Activated T-cell treated with anti-CD3 and anti-CD28 coated beads, Interleukin-2, amount 50 U/mL, for 72 hours (primary cell): Measurements from ENCODE around the gene OR52E2. TPM values are rescaled to one million over a fixed set of nuclear protein-coding genes. Genes with fewer than 3 reads are reported as not detected.
"Not testable (repeated sequence)": the region's sequence is repeated elsewhere in the genome, so short reads cannot be mapped to it uniquely, and the experiment has no call there.

Experiments used
- ATAC-seq, 2 donors: fragments of 150-1000 bp; cut with Tn5 transposase; replicated peaks in 1 of 2; 2 replicates each; pipeline ENCODE4 v1.10.0; 2021; ENCODE audit warnings: moderate library complexity in 2 of 2, mild to moderate bottlenecking in 1 of 2
- DNase-seq, 2 donors: peaks; one replicate each; pipeline ENCODE4 v3.0.0; 2021 to 2022; ENCODE audit warnings: mixed read lengths in 1 of 2
- H3K27ac Mint-ChIP-seq: one replicate; pipeline ENCODE4 v1.8.0; 2022; ENCODE audit warnings: mild to moderate bottlenecking, moderate library complexity, mixed read lengths
- H3K27me3 Mint-ChIP-seq: one replicate; pipeline ENCODE4 v1.8.0; 2022; ENCODE audit warnings: low read depth, mixed read lengths
- H3K36me3 Mint-ChIP-seq, 2 donors: one replicate each; pipeline ENCODE4 v1.8.0; 2022; ENCODE audit warnings: mixed read lengths in 2 of 2, mild to moderate bottlenecking in 1 of 2; ENCODE audit not compliant: insufficient read depth in 2 of 2
- H3K4me1 Mint-ChIP-seq: one replicate; pipeline ENCODE4 v1.8.0; 2022; ENCODE audit warnings: low read depth, mixed read lengths
- H3K4me3 Mint-ChIP-seq, 2 donors: one replicate each; pipeline ENCODE4 v1.8.0; 2022; ENCODE audit warnings: mild to moderate bottlenecking in 2 of 2, mixed read lengths in 2 of 2, moderate library complexity in 2 of 2
- H3K9me3 Mint-ChIP-seq, 2 donors: one replicate each; pipeline ENCODE4 v1.8.0; 2022; ENCODE audit warnings: mixed read lengths in 2 of 2
- total RNA-seq, 2 donors: library from RNA; stranded (reverse); gene quantifications; one replicate each; pipeline ENCODE4 v1.2.3, GENCODE V29; 2022

OR52E2 gene
- total RNA-seq, result not detected

DNA sequence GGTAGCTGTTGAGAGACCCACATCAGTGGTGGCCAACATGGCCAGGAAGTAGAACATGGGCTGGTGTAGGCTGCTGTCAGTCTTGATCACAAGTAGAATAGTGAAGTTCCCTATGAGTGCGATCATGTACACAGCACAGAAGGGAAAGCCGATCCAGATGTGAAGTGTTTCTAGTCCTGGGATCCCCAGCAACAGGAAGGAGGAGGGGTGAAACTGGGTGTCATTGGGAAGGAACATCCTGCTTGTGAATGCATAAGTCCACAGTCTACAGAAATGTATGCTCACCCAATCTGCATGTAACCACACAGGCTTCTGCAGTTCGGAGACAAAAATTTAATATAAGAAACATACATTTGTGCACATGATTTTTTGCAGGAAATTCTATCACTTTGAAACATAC is at the start of gene OR52E2:
Gene OR52E2, minus strand, starts transcription at position 237 of the 400 bp plus-strand sequence. Its CDS starts 0 bp downstream, at position 237.
- H3K9me3 Mint-ChIP-seq, result peaks cover 2 to 3% of the 10 kb centered on the region in 2 donors
- H3K27ac Mint-ChIP-seq, result no peak within 1 kb of the TSS
- no peaks in the 10 kb centered on the region for H3K4me1 Mint-ChIP-seq
- H3K4me3 Mint-ChIP-seq, result no peak within 1 kb of the TSS
- no peak for DNase-seq
- no peak for ATAC-seq
- no peaks in the 10 kb centered on the region for H3K36me3 Mint-ChIP-seq
- H3K27me3 Mint-ChIP-seq, result peaks cover 5% of the 10 kb centered on the region

DNA sequence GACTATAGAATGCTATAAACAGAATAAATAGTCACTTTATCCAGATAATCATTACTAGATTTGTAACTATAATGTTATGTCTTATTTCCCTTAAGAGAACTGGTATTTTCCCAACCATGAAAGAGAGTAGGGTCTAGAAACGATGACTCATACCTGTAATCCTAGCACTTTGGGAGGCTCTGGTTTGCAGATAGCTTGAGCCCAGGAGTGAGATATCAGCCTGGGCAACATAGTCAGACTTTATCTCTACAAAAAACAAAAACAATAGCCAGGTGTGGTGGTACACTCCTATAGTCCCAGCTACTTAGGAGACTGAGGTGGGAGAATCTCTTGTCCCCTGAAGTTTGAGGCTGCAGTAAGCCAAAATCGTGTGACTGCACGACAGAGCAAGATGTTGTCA is 47.9 kb upstream of the OR52E2 start:
- no peaks in the 10 kb centered on the region for H3K4me1 Mint-ChIP-seq
- H3K36me3 Mint-ChIP-seq, result no peaks in the 10 kb centered on the region
- DNase-seq (no peak), ATAC-seq (no peak)
- no peaks in the 10 kb centered on the region for H3K9me3 Mint-ChIP-seq
- H3K27ac Mint-ChIP-seq, result no peak overlapping the region
- H3K27me3 Mint-ChIP-seq, result peaks cover 9% of the 10 kb centered on the region
- no peak overlapping the region for H3K4me3 Mint-ChIP-seq

DNA sequence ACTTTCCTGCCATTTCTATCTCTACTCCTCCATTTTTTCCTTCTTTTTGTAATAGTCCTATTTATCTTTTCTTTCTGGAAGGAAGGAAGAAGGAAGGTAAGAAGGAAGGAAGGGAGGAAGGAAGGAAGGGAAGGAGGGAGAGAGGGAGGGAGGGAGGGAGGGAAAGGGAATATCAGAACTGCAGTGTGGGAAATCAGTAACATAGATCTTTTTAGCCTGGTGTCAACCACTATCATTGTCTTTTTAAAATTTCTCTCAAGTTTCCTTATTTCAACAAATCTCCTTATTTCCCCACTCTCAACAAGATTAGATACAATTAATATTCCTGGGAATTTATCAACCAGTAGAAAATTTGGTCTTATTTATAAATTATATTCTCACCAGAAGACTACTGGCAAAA is 43.6 kb upstream of the OR52E2 start:
- H3K4me1 Mint-ChIP-seq, result no peaks in the 10 kb centered on the region
- H3K27ac Mint-ChIP-seq, result no peak overlapping the region
- H3K4me3 Mint-ChIP-seq, result no peak overlapping the region
- H3K36me3 Mint-ChIP-seq, result no peaks in the 10 kb centered on the region
- ATAC-seq, result no peak
- no peaks in the 10 kb centered on the region for H3K9me3 Mint-ChIP-seq
- peaks cover 13% of the 10 kb centered on the region for H3K27me3 Mint-ChIP-seq
- DNase-seq, result no peak

DNA sequence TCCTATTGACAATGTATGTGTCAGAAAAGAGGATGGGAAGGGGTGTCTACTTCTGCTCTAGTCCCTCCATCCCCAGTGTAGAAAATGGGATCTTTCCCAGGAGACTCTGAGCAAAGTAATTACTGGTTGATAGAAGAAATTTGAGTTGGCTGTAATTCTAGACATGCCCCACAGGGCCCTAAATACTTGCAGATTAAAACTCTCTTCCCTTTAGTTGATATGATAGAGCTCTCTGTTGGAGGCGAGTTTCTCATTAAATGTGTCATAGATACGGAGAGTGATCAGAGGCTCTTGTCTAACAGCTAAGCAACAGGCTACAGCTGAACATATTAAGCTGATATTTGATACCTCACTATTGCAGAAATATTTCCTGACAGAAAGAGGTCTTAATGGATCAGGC is 42.8 kb upstream of the OR52E2 start:
- Mint-ChIP-seq H3K9me3 (no peaks in the 10 kb centered on the region), H3K4me3 (no peak overlapping the region), H3K36me3 (no peaks in the 10 kb centered on the region), H3K27me3 (peaks cover 13% of the 10 kb centered on the region), H3K27ac (no peak overlapping the region), H3K4me1 (no peaks in the 10 kb centered on the region)
- ATAC-seq, result no peak
- DNase-seq, result no peak

DNA sequence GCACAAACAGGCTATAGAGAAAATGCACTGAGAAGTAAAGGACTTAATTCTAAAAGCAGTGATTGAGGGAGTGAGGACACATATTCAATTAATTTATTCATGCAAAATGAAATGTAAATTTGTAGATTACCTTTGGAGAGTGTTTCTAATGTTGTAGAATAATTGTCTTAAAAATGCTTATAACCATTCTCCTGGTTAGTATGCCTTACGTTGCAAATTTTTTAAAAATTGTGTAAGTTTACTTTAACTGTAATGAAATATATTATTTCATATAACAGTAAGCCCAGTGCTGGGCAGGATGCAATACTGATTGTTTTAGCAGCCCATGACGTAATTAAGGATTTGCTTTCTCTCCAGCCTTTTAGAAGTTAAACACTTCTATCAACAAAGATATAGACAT is 36.6 kb upstream of the OR52E2 start:
- no peaks in the 10 kb centered on the region for H3K9me3 Mint-ChIP-seq
- no peak for ATAC-seq
- no peak overlapping the region for H3K4me3 Mint-ChIP-seq
- H3K27me3 Mint-ChIP-seq, result no peaks in the 10 kb centered on the region
- no peaks in the 10 kb centered on the region for H3K4me1 Mint-ChIP-seq
- no peak overlapping the region for H3K27ac Mint-ChIP-seq
- DNase-seq, result no peak
- no peaks in the 10 kb centered on the region for H3K36me3 Mint-ChIP-seq

DNA sequence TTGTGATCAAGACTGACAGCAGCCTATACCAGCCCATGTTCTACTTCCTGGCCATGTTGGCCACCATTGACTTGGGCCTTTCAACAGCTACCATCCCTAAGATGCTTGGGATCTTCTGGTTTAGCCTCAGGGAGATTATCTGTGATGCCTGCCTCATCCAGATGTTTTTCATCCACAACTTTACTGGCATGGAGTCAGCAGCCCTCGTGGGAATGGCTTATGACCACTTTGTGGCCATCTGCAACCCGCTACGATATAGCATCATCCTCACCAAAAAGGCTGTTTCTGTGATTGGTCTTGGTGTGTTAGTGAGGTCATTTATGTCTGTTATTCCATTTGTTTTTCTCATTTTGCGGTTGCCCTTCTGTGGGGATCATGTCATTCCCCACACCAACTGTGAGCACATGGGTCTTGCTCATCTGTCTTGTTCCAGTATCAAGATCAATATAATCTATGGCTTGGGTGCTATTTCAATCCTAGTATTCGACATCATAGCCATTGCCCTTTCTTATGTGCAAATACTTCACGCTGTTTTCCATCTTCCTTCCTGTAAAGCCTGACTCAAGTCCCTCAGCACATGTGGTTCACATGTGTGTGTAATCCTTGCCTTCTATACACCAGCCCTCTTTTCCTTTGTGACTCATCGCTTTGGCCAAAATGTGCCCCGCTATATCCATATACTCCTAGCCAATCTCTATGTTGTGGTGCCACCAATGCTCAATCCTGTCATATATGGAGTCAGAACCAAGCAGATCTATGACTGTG is 33.6 kb upstream of the OR52E2 start:
- Mint-ChIP-seq H3K27me3 (no peaks in the 10 kb centered on the region), H3K9me3 (peaks cover 0 to 3% of the 10 kb centered on the region in 2 donors), H3K36me3 (no peaks in the 10 kb centered on the region), H3K27ac (no peak overlapping the region), H3K4me3 (no peak overlapping the region), H3K4me1 (no peaks in the 10 kb centered on the region)
- DNase-seq (no peak), ATAC-seq (no peak)

DNA sequence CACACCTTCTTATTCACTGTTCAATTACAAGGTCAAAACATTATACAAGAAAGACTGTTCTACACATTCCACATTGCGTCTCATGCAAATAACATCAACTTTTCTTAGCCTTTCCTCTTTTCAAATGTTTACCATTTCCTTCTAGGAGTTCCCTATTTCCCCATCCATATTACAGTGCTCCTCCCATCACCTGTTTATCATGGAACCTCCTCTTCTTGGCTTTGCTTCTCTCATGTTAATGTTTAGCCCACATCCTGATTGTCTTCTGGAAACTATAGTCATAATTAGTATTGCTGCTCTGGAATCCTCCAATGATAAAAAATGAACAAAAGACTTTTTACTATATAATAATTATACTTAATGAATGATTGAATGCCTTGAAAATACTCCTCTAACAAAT is 31.2 kb upstream of the OR52E2 start:
- Mint-ChIP-seq H3K9me3 (peaks cover 0 to 3% of the 10 kb centered on the region in 2 donors), H3K4me3 (no peak overlapping the region), H3K4me1 (no peaks in the 10 kb centered on the region), H3K27me3 (no peaks in the 10 kb centered on the region), H3K27ac (no peak overlapping the region), H3K36me3 (no peaks in the 10 kb centered on the region)
- ATAC-seq (no peak), DNase-seq (no peak)

DNA sequence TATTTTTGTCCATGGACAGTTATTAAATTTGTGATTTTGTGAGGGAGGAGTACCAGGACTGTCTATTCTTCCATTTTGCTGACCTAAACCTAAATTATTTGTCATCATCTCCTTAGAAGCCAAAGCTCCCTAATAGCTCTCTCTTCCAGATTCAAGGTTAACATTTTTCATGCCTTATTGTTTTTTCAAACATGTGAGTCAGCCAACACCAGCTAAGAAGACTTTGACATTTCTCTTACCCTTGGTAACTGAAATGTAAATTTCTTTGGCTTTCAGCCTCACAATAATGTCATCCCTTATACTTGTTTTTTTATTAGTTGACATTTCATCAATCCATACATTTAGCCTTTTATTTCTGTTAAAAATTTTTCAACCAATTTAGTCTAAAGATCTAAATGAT is 29.1 kb upstream of the OR52E2 start:
- no peak overlapping the region for H3K27ac Mint-ChIP-seq
- DNase-seq, result no peak
- no peaks in the 10 kb centered on the region for H3K4me1 Mint-ChIP-seq
- peaks cover 0 to 3% of the 10 kb centered on the region in 2 donors for H3K9me3 Mint-ChIP-seq
- no peaks in the 10 kb centered on the region for H3K27me3 Mint-ChIP-seq
- H3K36me3 Mint-ChIP-seq, result no peaks in the 10 kb centered on the region
- no peak overlapping the region for H3K4me3 Mint-ChIP-seq
- ATAC-seq, result no peak

DNA sequence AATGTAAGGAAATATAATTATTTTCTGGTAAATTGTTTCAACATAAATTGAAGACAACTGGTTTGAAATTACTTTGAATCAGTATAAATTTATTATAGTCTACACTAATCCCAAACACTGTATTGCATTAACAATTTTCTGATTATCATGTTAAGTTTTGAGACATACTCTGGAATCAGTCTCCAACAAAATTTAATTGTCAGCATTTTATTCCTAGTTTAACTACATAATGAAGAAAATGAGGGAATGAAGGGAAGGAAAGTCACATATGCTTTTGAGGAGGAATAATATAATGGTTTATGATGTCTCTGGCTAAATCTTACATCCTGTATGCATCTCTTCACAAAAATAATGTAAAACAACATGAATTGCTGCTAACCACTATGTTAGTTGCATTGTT is 24.2 kb upstream of the OR52E2 start:
- Mint-ChIP-seq H3K36me3 (no peaks in the 10 kb centered on the region), H3K27ac (no peak overlapping the region)

DNA sequence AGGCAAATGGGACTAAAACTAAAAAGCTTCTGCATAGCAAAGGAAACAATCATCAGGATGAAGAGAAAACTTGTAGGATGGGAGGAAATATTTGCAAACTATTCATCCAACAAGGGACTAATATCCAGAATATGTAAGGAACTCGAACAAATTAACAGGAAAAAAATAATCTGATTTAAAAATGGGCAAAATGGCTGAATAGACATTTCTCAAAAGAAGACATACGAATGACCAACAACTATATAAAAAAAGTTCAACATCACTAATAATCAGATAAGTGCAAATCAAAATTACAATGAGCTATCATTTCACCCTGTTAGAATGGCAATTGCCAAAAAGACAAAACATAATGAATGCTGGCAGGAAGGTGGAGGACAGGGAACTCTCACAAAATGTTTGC is 22.0 kb upstream of the OR52E2 start:
- H3K4me1 Mint-ChIP-seq, result no peaks in the 10 kb centered on the region
- no peak overlapping the region for H3K4me3 Mint-ChIP-seq
- no peaks in the 10 kb centered on the region for H3K9me3 Mint-ChIP-seq
- no peak overlapping the region for H3K27ac Mint-ChIP-seq
- no peaks in the 10 kb centered on the region for H3K27me3 Mint-ChIP-seq
- no peaks in the 10 kb centered on the region for H3K36me3 Mint-ChIP-seq
- DNase-seq (no peak), ATAC-seq (no peak)

More for the DNA sequence above, 24.2 kb upstream of the OR52E2 start:
- DNase-seq, result no peak
- H3K9me3 Mint-ChIP-seq, result no peaks in the 10 kb centered on the region
- no peak for ATAC-seq
- H3K4me1 Mint-ChIP-seq, result no peaks in the 10 kb centered on the region
- H3K27me3 Mint-ChIP-seq, result no peaks in the 10 kb centered on the region
- no peak overlapping the region for H3K4me3 Mint-ChIP-seq

DNA sequence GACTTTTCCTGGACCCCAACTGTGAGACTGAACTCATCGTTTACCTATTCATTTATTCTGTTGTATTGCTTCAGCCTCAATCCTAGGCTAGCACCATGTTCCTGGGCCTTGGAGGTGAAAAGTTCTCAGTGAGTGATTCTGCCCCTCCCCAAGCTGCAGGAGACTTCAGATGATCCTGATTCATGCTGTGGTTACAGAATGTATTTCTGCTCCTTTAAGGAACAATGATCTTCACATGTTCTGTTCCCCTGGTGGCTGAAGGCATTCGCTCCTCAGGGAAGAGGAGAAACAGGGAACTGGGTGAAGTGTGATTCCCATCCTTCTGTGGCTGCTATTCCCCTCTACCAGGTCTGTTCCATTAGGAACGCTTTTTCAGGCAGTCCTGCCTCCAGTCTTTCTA is 12.4 kb upstream of the OR52E2 start:
- Mint-ChIP-seq H3K4me3 (no peak overlapping the region), H3K9me3 (no peaks in the 10 kb centered on the region), H3K36me3 (no peaks in the 10 kb centered on the region), H3K4me1 (no peaks in the 10 kb centered on the region), H3K27ac (no peak overlapping the region), H3K27me3 (no peaks in the 10 kb centered on the region)
- DNase-seq, result no peak
- ATAC-seq, result no peak

DNA sequence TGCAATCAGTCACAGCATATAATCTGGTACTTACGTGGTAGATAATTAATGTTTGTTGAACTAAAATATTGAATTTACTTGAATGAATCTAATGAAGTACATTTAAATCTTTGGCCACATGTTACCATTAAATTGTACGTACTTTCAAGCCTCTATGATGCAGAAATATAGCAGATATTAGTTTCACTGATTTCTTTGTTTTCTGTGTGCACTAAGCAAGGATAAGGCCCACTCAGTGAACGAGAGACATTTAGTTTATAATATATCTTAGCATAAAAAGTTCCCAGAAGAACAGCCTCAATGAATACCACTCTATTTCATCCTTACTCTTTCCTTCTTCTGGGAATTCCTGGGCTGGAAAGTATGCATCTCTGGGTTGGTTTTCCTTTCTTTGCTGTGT is 9.8 kb upstream of the OR52E2 start, which contains the start of gene OR52E1:
Gene OR52E1, plus strand, starts transcription at position 301 of the 400 bp plus-strand sequence.
- H3K27me3 Mint-ChIP-seq, result peaks cover 6% of the 10 kb centered on the region
- no peaks in the 10 kb centered on the region for H3K36me3 Mint-ChIP-seq
- ATAC-seq, result no peak
- H3K9me3 Mint-ChIP-seq, result no peaks in the 10 kb centered on the region
- no peaks in the 10 kb centered on the region for H3K4me1 Mint-ChIP-seq
- H3K4me3 Mint-ChIP-seq, result no peak within 1 kb of the TSS
- no peak within 1 kb of the TSS for H3K27ac Mint-ChIP-seq
- no peak for DNase-seq

DNA sequence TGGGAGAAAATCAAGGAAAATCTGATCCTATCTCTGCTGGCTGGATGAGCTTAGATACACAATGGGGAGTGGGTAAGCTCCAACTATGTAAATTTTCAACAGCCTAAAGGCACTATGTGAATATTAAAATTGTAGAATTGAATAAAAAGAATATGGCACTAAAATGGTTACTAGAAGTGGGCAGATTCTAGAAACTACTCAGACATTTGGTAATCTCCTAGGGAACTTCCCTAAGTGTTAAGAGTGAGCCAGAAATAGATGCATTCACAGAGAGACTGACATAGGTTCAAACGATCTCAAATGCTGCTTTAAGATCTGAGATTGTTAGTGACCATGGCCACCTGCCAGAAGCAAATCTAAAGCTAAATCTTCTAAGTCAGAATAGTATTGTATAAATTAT is 5.6 kb upstream of the OR52E2 start:
- Mint-ChIP-seq H3K27ac (no peak overlapping the region), H3K36me3 (no peaks in the 10 kb centered on the region), H3K4me3 (no peak overlapping the region), H3K9me3 (no peaks in the 10 kb centered on the region), H3K27me3 (peaks cover 10% of the 10 kb centered on the region), H3K4me1 (no peaks in the 10 kb centered on the region)
- no peak for DNase-seq
- no peak for ATAC-seq

DNA sequence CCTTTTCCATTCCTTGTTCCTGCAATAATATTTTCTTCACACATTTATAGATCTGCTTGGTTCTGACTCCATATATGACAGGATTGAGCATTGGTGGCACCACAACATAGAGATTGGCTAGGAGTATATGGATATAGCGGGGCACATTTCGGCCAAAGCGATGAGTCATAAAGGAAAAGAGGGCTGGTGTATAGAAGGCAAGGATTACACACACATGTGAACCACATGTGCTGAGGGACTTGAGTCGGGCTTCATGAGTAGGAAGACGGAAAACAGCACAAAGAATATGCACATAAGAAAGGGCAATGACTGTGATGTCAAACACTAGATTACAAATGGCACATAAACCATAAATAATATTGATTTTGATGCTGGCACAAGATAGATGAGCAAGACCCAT is 748 bp downstream of the OR52E2 start:
- not testable (repeated sequence) for H3K9me3 Mint-ChIP-seq, H3K27ac Mint-ChIP-seq, H3K4me1 Mint-ChIP-seq, ATAC-seq, H3K36me3 Mint-ChIP-seq, DNase-seq, H3K4me3 Mint-ChIP-seq, H3K27me3 Mint-ChIP-seq
